Activated CD8-positive, alpha-beta memory T cell treated with anti-CD3 and anti-CD28 coated beads, Interleukin-2, amount 10 ng/mL, durations not matched to agents 7 days and 5 days (primary cell): ENCODE data around the gene TNS1. TPM values are rescaled to one million over a fixed set of nuclear protein-coding genes. Genes with fewer than 3 reads are reported as not detected.
A peak's percentile ranks its signal among the peaks of the same experiment; 100 is the strongest.

Experiments used
- ATAC-seq: fragments of 150-1000 bp; cut with Tn5 transposase; one replicate; pipeline ENCODE4 v1.10.0; 2021; ENCODE audit warnings: moderate library complexity
- CTCF ChIA-PET: fragments of 350-600 bp; sonication (Branson Sonifier 250); formaldehyde crosslinking; loops from one replicate; lab custom pipeline; 2021; ENCODE audit warnings: antibody characterized with exemption; lab: Charles Lee
- DNase-seq: peaks from one replicate; pipeline ENCODE4 v3.0.0-alpha.2; 2020
- H3K27ac Mint-ChIP-seq: one replicate; pipeline ENCODE4 v1.8.0; 2021; ENCODE audit warnings: mild to moderate bottlenecking, mixed read lengths
- H3K27me3 Mint-ChIP-seq: one replicate; pipeline ENCODE4 v1.8.0; 2021; ENCODE audit warnings: mixed read lengths
- H3K36me3 Mint-ChIP-seq: one replicate; pipeline ENCODE4 v1.8.0; 2021; ENCODE audit warnings: mild to moderate bottlenecking, mixed read lengths
- H3K4me1 Mint-ChIP-seq: one replicate; pipeline ENCODE4 v1.8.0; 2021; ENCODE audit warnings: mixed read lengths
- H3K4me3 Mint-ChIP-seq: one replicate; pipeline ENCODE4 v1.8.0; 2021; ENCODE audit warnings: mild to moderate bottlenecking, moderate library complexity, mixed read lengths
- H3K9me3 Mint-ChIP-seq: one replicate; pipeline ENCODE4 v1.8.0; 2022; ENCODE audit warnings: low read depth, mixed read lengths
- total RNA-seq, 2 experiments: library from RNA; stranded (reverse); gene quantifications; one replicate each; pipeline ENCODE4 v1.2.3, GENCODE V29; 2021

The TNS1 gene
- total RNA-seq, 2 experiments from 2014 or later: 1.4 to 4.4 TPM

GRCh38 chr2:217909156-217909820 is 93.5 kb downstream of the TNS1 start:
- Mint-ChIP-seq H3K4me3 (no peak overlapping the region), H3K36me3 (no peaks in the 10 kb centered on the region), H3K9me3 (no peaks in the 10 kb centered on the region), H3K4me1 (peaks cover 7% of the 10 kb centered on the region), H3K27me3 (peaks cover 33% of the 10 kb centered on the region), H3K27ac (no peak overlapping the region)
- CTCF ChIA-PET: no interaction called here
- no peak for ATAC-seq
- DNase-seq: no peak

- no peak for DNase-seq
- Mint-ChIP-seq H3K4me3 (no peak overlapping the region), H3K27me3 (peaks cover 34% of the 10 kb centered on the region), H3K36me3 (no peaks in the 10 kb centered on the region), H3K27ac (no peak overlapping the region), H3K4me1 (peaks cover 7% of the 10 kb centered on the region), H3K9me3 (no peaks in the 10 kb centered on the region)
- CTCF ChIA-PET: no interaction called here
- no peak for ATAC-seq
These were observed 94.3 kb downstream of the TNS1 start for GRCh38 chr2:217908544-217908943.

GRCh38 chr2:217907266-217907665 is 95.5 kb downstream of the TNS1 start:
- no peaks in the 10 kb centered on the region for H3K9me3 Mint-ChIP-seq
- CTCF ChIA-PET: no interaction called here

GRCh38 chr2:217906798-217907197 is 96.0 kb downstream of the TNS1 start:
- ATAC-seq (no peak), DNase-seq (no peak)
- Mint-ChIP-seq H3K27me3 (peaks cover 38% of the 10 kb centered on the region), H3K36me3 (no peaks in the 10 kb centered on the region), H3K4me3 (no peak overlapping the region), H3K9me3 (no peaks in the 10 kb centered on the region), H3K4me1 (peaks cover 23% of the 10 kb centered on the region), H3K27ac (no peak overlapping the region)
- CTCF ChIA-PET: no interaction called here

More at GRCh38 chr2:217907266-217907665, 95.5 kb downstream of the TNS1 start:
- Mint-ChIP-seq H3K36me3 (no peaks in the 10 kb centered on the region), H3K4me3 (no peak overlapping the region), H3K27me3 (peaks cover 38% of the 10 kb centered on the region), H3K4me1 (peaks cover 20% of the 10 kb centered on the region), H3K27ac (no peak overlapping the region)
- no peak for DNase-seq
- ATAC-seq: no peak

GRCh38 chr2:217905896-217906295 is 96.9 kb downstream of the TNS1 start:
- H3K4me3 Mint-ChIP-seq: no peak overlapping the region
- no peaks in the 10 kb centered on the region for H3K9me3 Mint-ChIP-seq
- no peak for DNase-seq
- CTCF ChIA-PET: no interaction called here
- no peak overlapping the region for H3K27ac Mint-ChIP-seq
- no peaks in the 10 kb centered on the region for H3K36me3 Mint-ChIP-seq
- peaks cover 38% of the 10 kb centered on the region for H3K27me3 Mint-ChIP-seq
- no peak for ATAC-seq
- peaks cover 23% of the 10 kb centered on the region for H3K4me1 Mint-ChIP-seq

GRCh38 chr2:217905395-217905794 is 97.4 kb downstream of the TNS1 start:
- Mint-ChIP-seq H3K4me1 (peaks cover 23% of the 10 kb centered on the region), H3K4me3 (no peak overlapping the region), H3K27ac (no peak overlapping the region), H3K27me3 (peaks cover 38% of the 10 kb centered on the region), H3K36me3 (no peaks in the 10 kb centered on the region), H3K9me3 (no peaks in the 10 kb centered on the region)
- no peak for ATAC-seq
- no peak for DNase-seq
- CTCF ChIA-PET: interaction anchor here (1.5 kb wide), 1 partner anchor 18 kb away, joined by 5 read pairs; no protein-coding TSS in a partner anchor

GRCh38 chr2:217904614-217904965 is 98.2 kb downstream of the TNS1 start:
- Mint-ChIP-seq H3K27ac (no peak overlapping the region), H3K9me3 (no peaks in the 10 kb centered on the region), H3K4me1 (peaks cover 23% of the 10 kb centered on the region), H3K4me3 (no peak overlapping the region), H3K27me3 (peaks cover 38% of the 10 kb centered on the region), H3K36me3 (no peaks in the 10 kb centered on the region)
- DNase-seq (no peak), ATAC-seq (no peak)
- CTCF ChIA-PET: interaction anchor here (0.6 to 1.5 kb wide), 3 partner anchors 18 to 164 kb away, joined by 3 to 5 read pairs (median 3); partner anchors contain the start of gene RUFY4

GRCh38 chr2:217903859-217904613 is 98.8 kb downstream of the TNS1 start:
- Mint-ChIP-seq H3K27me3 (peaks cover 38% of the 10 kb centered on the region), H3K36me3 (no peaks in the 10 kb centered on the region), H3K4me1 (peaks cover 23% of the 10 kb centered on the region), H3K9me3 (no peaks in the 10 kb centered on the region), H3K27ac (no peak overlapping the region), H3K4me3 (no peak overlapping the region)
- no peak for ATAC-seq
- no peak for DNase-seq
- CTCF ChIA-PET: interaction anchor here (0.6 to 1.5 kb wide), 3 partner anchors 17 to 165 kb away, joined by 3 to 5 read pairs (median 3); partner anchors contain the start of gene RUFY4

- H3K27me3 Mint-ChIP-seq: peaks cover 37% of the 10 kb centered on the region
- H3K4me3 Mint-ChIP-seq: no peak overlapping the region
- H3K4me1 Mint-ChIP-seq: peaks cover 23% of the 10 kb centered on the region
- no peak for DNase-seq
- H3K27ac Mint-ChIP-seq: peak overlapping the region; percentile 64
- CTCF ChIA-PET: interaction anchor here (1.3 to 1.4 kb wide), 2 partner anchors 17 to 118 kb away, joined by 3 to 5 read pairs; no protein-coding TSS in a partner anchor
- H3K9me3 Mint-ChIP-seq: no peaks in the 10 kb centered on the region
- ATAC-seq: no peak
- no peaks in the 10 kb centered on the region for H3K36me3 Mint-ChIP-seq
These were observed 99.5 kb downstream of the TNS1 start for GRCh38 chr2:217903142-217903858.

GRCh38 chr2:217902379-217903141 is 100.2 kb downstream of the TNS1 start:
- H3K4me1 Mint-ChIP-seq: peaks cover 23% of the 10 kb centered on the region
- peak; percentile 67 for ATAC-seq
- CTCF ChIA-PET: interaction anchor here (1.4 kb wide), 1 partner anchor 16 kb away, joined by 5 read pairs; no protein-coding TSS in a partner anchor
- peaks cover 29% of the 10 kb centered on the region for H3K27me3 Mint-ChIP-seq
- H3K27ac Mint-ChIP-seq: peak overlapping the region; percentile 64
- H3K36me3 Mint-ChIP-seq: no peaks in the 10 kb centered on the region
- no peak overlapping the region for H3K4me3 Mint-ChIP-seq
- DNase-seq: peak; percentile 63
- H3K9me3 Mint-ChIP-seq: no peaks in the 10 kb centered on the region

- Mint-ChIP-seq H3K36me3 (no peaks in the 10 kb centered on the region), H3K27ac (no peak overlapping the region), H3K9me3 (no peaks in the 10 kb centered on the region), H3K4me1 (peaks cover 23% of the 10 kb centered on the region), H3K27me3 (peaks cover 25% of the 10 kb centered on the region), H3K4me3 (no peak overlapping the region)
- ATAC-seq (no peak), DNase-seq (no peak)
- CTCF ChIA-PET: interaction anchor here (1.2 to 1.4 kb wide), 2 partner anchors 15 to 115 kb away, joined by 3 to 5 read pairs; no protein-coding TSS in a partner anchor
These were observed 100.9 kb downstream of the TNS1 start for GRCh38 chr2:217901835-217902378.

- Mint-ChIP-seq H3K4me3 (no peak overlapping the region), H3K36me3 (no peaks in the 10 kb centered on the region), H3K27me3 (peaks cover 20% of the 10 kb centered on the region), H3K4me1 (peaks cover 23% of the 10 kb centered on the region), H3K27ac (no peak overlapping the region), H3K9me3 (no peaks in the 10 kb centered on the region)
- no peak for DNase-seq
- CTCF ChIA-PET: interaction anchor here (1.0 to 1.2 kb wide), 2 partner anchors 115 to 116 kb away, joined by 3 read pairs; no protein-coding TSS in a partner anchor
- no peak for ATAC-seq
These were observed 101.4 kb downstream of the TNS1 start for GRCh38 chr2:217901400-217901799.
